Chondrocyte (in vitro differentiated cells): Measurements from ENCODE around the gene REN. TPM values are rescaled to one million over a fixed set of nuclear protein-coding genes. Genes with fewer than 3 reads are reported as not detected.

ENCODE experiments used
- DNase-seq: peaks from one replicate; pipeline ENCODE4 v3.0.0; 2021; ENCODE audit warnings: mixed read lengths, low spot score
- H3K27ac Mint-ChIP-seq: one replicate; pipeline ENCODE4 v1.8.0; 2021; ENCODE audit warnings: mild to moderate bottlenecking, moderate library complexity, mixed read lengths; ENCODE audit not compliant: unreplicated experiment
- H3K27me3 Mint-ChIP-seq: 2 replicates; pipeline ENCODE4 v1.8.0; 2021; ENCODE audit warnings: low read depth, mixed read lengths
- H3K36me3 Mint-ChIP-seq: 2 replicates; pipeline ENCODE4 v1.8.0; 2021; ENCODE audit warnings: low read depth, mixed read lengths
- H3K4me1 Mint-ChIP-seq: 2 replicates; pipeline ENCODE4 v1.8.0; 2021; ENCODE audit warnings: low read depth, mild to moderate bottlenecking, mixed read lengths
- H3K4me3 Mint-ChIP-seq: one replicate; pipeline ENCODE4 v1.8.0; 2021; ENCODE audit warnings: mild to moderate bottlenecking, moderate library complexity, mixed read lengths; ENCODE audit not compliant: unreplicated experiment
- H3K9me3 Mint-ChIP-seq: 2 replicates; pipeline ENCODE4 v1.8.0; 2021; ENCODE audit warnings: low read depth, mixed read lengths
- CTCF ChIP-seq: fragments of 200-600 bp; sonication (generic); IDR thresholded peaks from 2 replicates; pipeline ENCODE4 v1.5.0; 2021; ENCODE audit warnings: antibody characterized with exemption, mild to moderate bottlenecking, moderate library complexity
- total RNA-seq: library from RNA; stranded (reverse); gene quantifications from 3 replicates; pipeline ENCODE4 v1.2.1, GENCODE V29; 2021

REN gene
- total RNA-seq, 1 donor from 2014 or later: not detected

GRCh38 chr1:204149107-204149506, 17.0 kb downstream of the REN start:
- Mint-ChIP-seq H3K9me3 (no peaks in the 10 kb centered on the region), H3K36me3 (peaks cover 3% of the 10 kb centered on the region), H3K27me3 (no peaks in the 10 kb centered on the region), H3K27ac (no peak overlapping the region), H3K4me3 (no peak overlapping the region), H3K4me1 (peaks cover 15% of the 10 kb centered on the region)
- no peak for DNase-seq
- TF ChIP-seq CTCF: no peak

GRCh38 chr1:204147406-204148383, 18.4 kb downstream of the REN start:
- peak; percentile 25 for DNase-seq
- Mint-ChIP-seq H3K27me3 (no peaks in the 10 kb centered on the region), H3K4me1 (peaks cover 11% of the 10 kb centered on the region), H3K27ac (no peak overlapping the region), H3K4me3 (no peak overlapping the region), H3K9me3 (no peaks in the 10 kb centered on the region), H3K36me3 (peaks cover 3% of the 10 kb centered on the region)
- TF ChIP-seq CTCF: no peak

- peaks cover 11% of the 10 kb centered on the region for H3K4me1 Mint-ChIP-seq
- H3K9me3 Mint-ChIP-seq: no peaks in the 10 kb centered on the region
- no peak overlapping the region for H3K4me3 Mint-ChIP-seq
- DNase-seq: peak; percentile 64
- no peak for TF ChIP-seq CTCF
- H3K27me3 Mint-ChIP-seq: no peaks in the 10 kb centered on the region
- no peak overlapping the region for H3K27ac Mint-ChIP-seq
- H3K36me3 Mint-ChIP-seq: peaks cover 3% of the 10 kb centered on the region
Observed at GRCh38 chr1:204146965-204147364, 19.2 kb downstream of the REN start.

- H3K9me3 Mint-ChIP-seq: no peaks in the 10 kb centered on the region
- H3K4me1 Mint-ChIP-seq: peaks cover 11% of the 10 kb centered on the region
- no peaks in the 10 kb centered on the region for H3K27me3 Mint-ChIP-seq
- no peak for DNase-seq
- no peak overlapping the region for H3K27ac Mint-ChIP-seq
- peaks cover 3% of the 10 kb centered on the region for H3K36me3 Mint-ChIP-seq
- TF ChIP-seq CTCF: no peak
- H3K4me3 Mint-ChIP-seq: no peak overlapping the region
Observed at GRCh38 chr1:204146309-204146708, 19.8 kb downstream of the REN start.

- no peak overlapping the region for H3K4me3 Mint-ChIP-seq
- H3K27me3 Mint-ChIP-seq: no peaks in the 10 kb centered on the region
- H3K36me3 Mint-ChIP-seq: peaks cover 7% of the 10 kb centered on the region
- no peak overlapping the region for H3K27ac Mint-ChIP-seq
- no peaks in the 10 kb centered on the region for H3K9me3 Mint-ChIP-seq
- no peak for DNase-seq
- peaks cover 2% of the 10 kb centered on the region for H3K4me1 Mint-ChIP-seq
- no peak for TF ChIP-seq CTCF
Observed at GRCh38 chr1:204145033-204145504, 21.1 kb downstream of the REN start.
